Ovary (tissue), 3 donors: ENCODE results near the gene OR5H6.

ENCODE experiments used
- EP300 ChIP-seq: sonication (generic); formaldehyde crosslinking; IDR thresholded peaks from one replicate; pipeline ENCODE4 v1.6.1; 2017; ENCODE audit warnings: antibody characterized with exemption
- POLR2A ChIP-seq: fragments of 450-650 bp; IDR thresholded peaks from one replicate; pipeline ENCODE4 v1.6.1; 2017; ENCODE audit warnings: antibody characterized with exemption, mild to moderate bottlenecking, moderate library complexity
- TF ChIP-seq, protein P1 (sequence below), 3 donors: fragments of 450-650 bp in 2 of 3; fragments of 200-600 bp in 1 of 3; IDR thresholded peaks; one replicate each; pipeline versions ENCODE4 v1.5.1 to v1.8.0; 2016 to 2022; ENCODE audit warnings: antibody characterized with exemption in 3 of 3, mild to moderate bottlenecking in 1 of 3
- donor health status: DM: no; HTN: no; CAD: no.

DNA sequence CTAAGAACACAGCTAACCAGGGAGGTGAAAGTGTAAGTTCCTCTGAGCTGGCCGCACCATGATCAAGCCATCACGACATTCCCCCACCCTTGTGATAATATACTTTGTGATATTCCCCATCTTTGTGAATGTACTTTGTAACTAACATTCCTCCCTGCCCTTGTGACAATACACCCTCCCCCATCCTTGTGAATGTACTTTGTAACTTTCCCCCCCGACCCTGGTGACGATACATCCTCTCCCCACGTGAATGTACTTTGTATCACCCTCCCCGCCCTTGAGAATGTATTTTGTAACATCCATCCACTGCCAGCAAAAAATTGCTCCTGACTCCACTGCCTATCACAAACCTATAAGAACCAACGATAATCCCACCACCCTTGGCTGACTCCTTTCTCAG, 20.2 kb upstream of the OR5H6 start:
- TF ChIP-seq EP300 (no peak), POLR2A (no peak)
- TF ChIP-seq, protein P1, sequence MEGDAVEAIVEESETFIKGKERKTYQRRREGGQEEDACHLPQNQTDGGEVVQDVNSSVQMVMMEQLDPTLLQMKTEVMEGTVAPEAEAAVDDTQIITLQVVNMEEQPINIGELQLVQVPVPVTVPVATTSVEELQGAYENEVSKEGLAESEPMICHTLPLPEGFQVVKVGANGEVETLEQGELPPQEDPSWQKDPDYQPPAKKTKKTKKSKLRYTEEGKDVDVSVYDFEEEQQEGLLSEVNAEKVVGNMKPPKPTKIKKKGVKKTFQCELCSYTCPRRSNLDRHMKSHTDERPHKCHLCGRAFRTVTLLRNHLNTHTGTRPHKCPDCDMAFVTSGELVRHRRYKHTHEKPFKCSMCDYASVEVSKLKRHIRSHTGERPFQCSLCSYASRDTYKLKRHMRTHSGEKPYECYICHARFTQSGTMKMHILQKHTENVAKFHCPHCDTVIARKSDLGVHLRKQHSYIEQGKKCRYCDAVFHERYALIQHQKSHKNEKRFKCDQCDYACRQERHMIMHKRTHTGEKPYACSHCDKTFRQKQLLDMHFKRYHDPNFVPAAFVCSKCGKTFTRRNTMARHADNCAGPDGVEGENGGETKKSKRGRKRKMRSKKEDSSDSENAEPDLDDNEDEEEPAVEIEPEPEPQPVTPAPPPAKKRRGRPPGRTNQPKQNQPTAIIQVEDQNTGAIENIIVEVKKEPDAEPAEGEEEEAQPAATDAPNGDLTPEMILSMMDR (IDR thresholded peaks at IDR 0.05): no peak
